Activated CD8-positive, alpha-beta memory T cell treated with anti-CD3 and anti-CD28 coated beads, Interleukin-2, amount 10 ng/mL, durations not matched to agents 7 days and 5 days (primary cell): ENCODE data around the gene SGCA. TPM values are rescaled to one million over a fixed set of nuclear protein-coding genes. Genes with fewer than 3 reads are reported as not detected.

ENCODE experiments used
- ATAC-seq: fragments of 150-1000 bp; cut with Tn5 transposase; one replicate; pipeline ENCODE4 v1.10.0; 2021; ENCODE audit warnings: moderate library complexity
- CTCF ChIA-PET: fragments of 350-600 bp; sonication (Branson Sonifier 250); formaldehyde crosslinking; loops from one replicate; lab custom pipeline; 2021; ENCODE audit warnings: antibody characterized with exemption; lab: Charles Lee
- DNase-seq: peaks from one replicate; pipeline ENCODE4 v3.0.0-alpha.2; 2020
- H3K27ac Mint-ChIP-seq: one replicate; pipeline ENCODE4 v1.8.0; 2021; ENCODE audit warnings: mild to moderate bottlenecking, mixed read lengths
- H3K27me3 Mint-ChIP-seq: one replicate; pipeline ENCODE4 v1.8.0; 2021; ENCODE audit warnings: mixed read lengths
- H3K36me3 Mint-ChIP-seq: one replicate; pipeline ENCODE4 v1.8.0; 2021; ENCODE audit warnings: mild to moderate bottlenecking, mixed read lengths
- H3K4me1 Mint-ChIP-seq: one replicate; pipeline ENCODE4 v1.8.0; 2021; ENCODE audit warnings: mixed read lengths
- H3K4me3 Mint-ChIP-seq: one replicate; pipeline ENCODE4 v1.8.0; 2021; ENCODE audit warnings: mild to moderate bottlenecking, moderate library complexity, mixed read lengths
- H3K9me3 Mint-ChIP-seq: one replicate; pipeline ENCODE4 v1.8.0; 2022; ENCODE audit warnings: low read depth, mixed read lengths
- total RNA-seq, 2 experiments: library from RNA; stranded (reverse); gene quantifications; one replicate each; pipeline ENCODE4 v1.2.3, GENCODE V29; 2021

SGCA gene
- total RNA-seq, 2 experiments from 2014 or later, result 0.23 TPM; not detected in 1

- ATAC-seq (no peak), DNase-seq (no peak)
- no peak overlapping the region for H3K4me3 Mint-ChIP-seq
- H3K27me3 Mint-ChIP-seq, result no peaks in the 10 kb centered on the region
- no peaks in the 10 kb centered on the region for H3K9me3 Mint-ChIP-seq
- peaks cover 17% of the 10 kb centered on the region for H3K4me1 Mint-ChIP-seq
- no peak overlapping the region for H3K27ac Mint-ChIP-seq
- H3K36me3 Mint-ChIP-seq, result no peaks in the 10 kb centered on the region
- CTCF ChIA-PET, result interaction anchor here (1.4 kb wide), 1 partner anchor 10 kb away, joined by 4 read pairs; no protein-coding TSS in a partner anchor
Measured at GRCh38 chr17:50186661-50187393, 21.0 kb downstream of the SGCA start.

GRCh38 chr17:50187394-50187725 is 21.6 kb downstream of the SGCA start:
- no peak for DNase-seq
- Mint-ChIP-seq H3K36me3 (no peaks in the 10 kb centered on the region), H3K27ac (no peak overlapping the region), H3K27me3 (no peaks in the 10 kb centered on the region), H3K4me3 (no peak overlapping the region), H3K9me3 (no peaks in the 10 kb centered on the region), H3K4me1 (peaks cover 17% of the 10 kb centered on the region)
- CTCF ChIA-PET, result interaction anchor here (1.0 to 1.4 kb wide), 4 partner anchors 9 to 48 kb away, joined by 3 to 6 read pairs (median 4); no protein-coding TSS in a partner anchor
- no peak for ATAC-seq

GRCh38 chr17:50187751-50188530 is 22.1 kb downstream of the SGCA start:
- Mint-ChIP-seq H3K4me1 (peaks cover 14% of the 10 kb centered on the region), H3K9me3 (no peaks in the 10 kb centered on the region), H3K36me3 (no peaks in the 10 kb centered on the region), H3K27me3 (no peaks in the 10 kb centered on the region), H3K4me3 (no peak overlapping the region), H3K27ac (no peak overlapping the region)
- no peak for DNase-seq
- CTCF ChIA-PET, result interaction anchor here (1.0 to 1.4 kb wide), 5 partner anchors 8 to 49 kb away, joined by 3 to 6 read pairs (median 4); partner anchors contain the start of gene COL1A1
- ATAC-seq, result no peak

- Mint-ChIP-seq H3K36me3 (no peaks in the 10 kb centered on the region), H3K9me3 (no peaks in the 10 kb centered on the region), H3K27ac (no peak overlapping the region), H3K4me3 (no peak overlapping the region), H3K4me1 (peaks cover 9% of the 10 kb centered on the region), H3K27me3 (no peaks in the 10 kb centered on the region)
- no peak for DNase-seq
- CTCF ChIA-PET, result interaction anchor here (1.0 to 1.4 kb wide), 6 partner anchors 8 to 50 kb away, joined by 3 to 6 read pairs (median 4); partner anchors contain the start of gene COL1A1
- no peak for ATAC-seq
Measured at GRCh38 chr17:50188531-50188920, 22.7 kb downstream of the SGCA start.

- DNase-seq, result no peak
- H3K9me3 Mint-ChIP-seq, result no peaks in the 10 kb centered on the region
- CTCF ChIA-PET, result interaction anchor here (1.0 to 1.1 kb wide), 2 partner anchors 12 to 19 kb away, joined by 3 to 4 read pairs; partner anchors contain the start of gene COL1A1
- ATAC-seq, result no peak
- H3K36me3 Mint-ChIP-seq, result no peaks in the 10 kb centered on the region
- H3K27ac Mint-ChIP-seq, result no peak overlapping the region
- peaks cover 4% of the 10 kb centered on the region for H3K4me1 Mint-ChIP-seq
- no peak overlapping the region for H3K4me3 Mint-ChIP-seq
- H3K27me3 Mint-ChIP-seq, result no peaks in the 10 kb centered on the region
Measured at GRCh38 chr17:50188921-50189549, 23.2 kb downstream of the SGCA start.

GRCh38 chr17:50189550-50190292 is 23.9 kb downstream of the SGCA start:
- H3K36me3 Mint-ChIP-seq, result no peaks in the 10 kb centered on the region
- CTCF ChIA-PET, result interaction anchor here (1.0 to 1.2 kb wide), 2 partner anchors 20 kb away, joined by 3 read pairs; no protein-coding TSS in a partner anchor
- H3K4me3 Mint-ChIP-seq, result no peak overlapping the region

GRCh38 chr17:50190293-50190602 is 24.4 kb downstream of the SGCA start:
- CTCF ChIA-PET, result interaction anchor here (1.0 to 1.5 kb wide), 4 partner anchors 10 to 96 kb away, joined by 3 to 5 read pairs (median 4); partner anchors contain the start of gene COL1A1

More at GRCh38 chr17:50189550-50190292, 23.9 kb downstream of the SGCA start:
- Mint-ChIP-seq H3K4me1 (peaks cover under 1% of the 10 kb centered on the region), H3K27me3 (no peaks in the 10 kb centered on the region), H3K27ac (no peak overlapping the region), H3K9me3 (no peaks in the 10 kb centered on the region)
- no peak for ATAC-seq
- DNase-seq, result no peak

GRCh38 chr17:50190603-50191358 is 25.0 kb downstream of the SGCA start:
- H3K27me3 Mint-ChIP-seq, result no peaks in the 10 kb centered on the region
- H3K27ac Mint-ChIP-seq, result no peak overlapping the region
- H3K36me3 Mint-ChIP-seq, result no peaks in the 10 kb centered on the region
- no peak for DNase-seq
- H3K4me3 Mint-ChIP-seq, result no peak overlapping the region
- no peak for ATAC-seq
- no peaks in the 10 kb centered on the region for H3K4me1 Mint-ChIP-seq
- no peaks in the 10 kb centered on the region for H3K9me3 Mint-ChIP-seq
- CTCF ChIA-PET, result interaction anchor here (1.0 to 1.5 kb wide), 5 partner anchors 10 to 97 kb away, joined by 3 to 5 read pairs (median 4); partner anchors contain the start of gene COL1A1

More at GRCh38 chr17:50190293-50190602, 24.4 kb downstream of the SGCA start:
- Mint-ChIP-seq H3K36me3 (no peaks in the 10 kb centered on the region), H3K4me3 (no peak overlapping the region), H3K4me1 (no peaks in the 10 kb centered on the region), H3K27ac (no peak overlapping the region), H3K27me3 (no peaks in the 10 kb centered on the region), H3K9me3 (no peaks in the 10 kb centered on the region)
- ATAC-seq, result no peak
- no peak for DNase-seq

GRCh38 chr17:50191359-50192143 is 25.7 kb downstream of the SGCA start:
- H3K27ac Mint-ChIP-seq, result no peak overlapping the region
- no peak for ATAC-seq
- no peaks in the 10 kb centered on the region for H3K4me1 Mint-ChIP-seq
- no peaks in the 10 kb centered on the region for H3K36me3 Mint-ChIP-seq
- CTCF ChIA-PET, result interaction anchor here (0.5 to 1.5 kb wide), 5 partner anchors 9 to 295 kb away, joined by 3 to 5 read pairs (median 5); partner anchors contain the start of gene COL1A1
- no peak overlapping the region for H3K4me3 Mint-ChIP-seq
- no peaks in the 10 kb centered on the region for H3K9me3 Mint-ChIP-seq
- no peak for DNase-seq
- H3K27me3 Mint-ChIP-seq, result no peaks in the 10 kb centered on the region

- Mint-ChIP-seq H3K27ac (no peak overlapping the region), H3K9me3 (no peaks in the 10 kb centered on the region), H3K27me3 (peaks cover 4% of the 10 kb centered on the region), H3K4me3 (no peak overlapping the region), H3K36me3 (no peaks in the 10 kb centered on the region), H3K4me1 (no peaks in the 10 kb centered on the region)
- CTCF ChIA-PET, result interaction anchor here (0.5 to 1.0 kb wide), 2 partner anchors 23 to 294 kb away, joined by 5 read pairs; no protein-coding TSS in a partner anchor
- ATAC-seq, result no peak
- no peak for DNase-seq
Measured at GRCh38 chr17:50192144-50192617, 26.4 kb downstream of the SGCA start.

GRCh38 chr17:50192618-50193291 is 26.9 kb downstream of the SGCA start:
- H3K9me3 Mint-ChIP-seq, result no peaks in the 10 kb centered on the region
- no peak overlapping the region for H3K27ac Mint-ChIP-seq
- no peaks in the 10 kb centered on the region for H3K36me3 Mint-ChIP-seq
- CTCF ChIA-PET, result no interaction called here
- no peaks in the 10 kb centered on the region for H3K4me1 Mint-ChIP-seq
- no peak overlapping the region for H3K4me3 Mint-ChIP-seq
- peaks cover 9% of the 10 kb centered on the region for H3K27me3 Mint-ChIP-seq
- DNase-seq (no peak), ATAC-seq (no peak)
